IMR-90 (cell line): Measurements from ENCODE around the gene E2F4. TPM values are rescaled to one million over a fixed set of nuclear protein-coding genes. Genes with fewer than 3 reads are reported as not detected.

Experiments
- ATAC-seq: fragments of 200-7000 bp; cut with Tn5 transposase; 2 replicates; pipeline ENCODE4 v1.9.1; 2020; ENCODE audit warnings: low read depth, mild to moderate bottlenecking, moderate library complexity
- BruUV-seq: library from RNA; stranded (reverse); fragments of 400-500 nt; replicated peaks from 2 replicates; lab custom pipeline; 2021; lab: Mats Ljungman, UMichigan
- CTCF ChIA-PET: fragments of 300-600 bp; formaldehyde crosslinking; extraction: SDS; loops from one replicate; lab custom pipeline; 2021; ENCODE audit warnings: antibody characterized with exemption; lab: Yijun Ruan, JAX
- POLR2A ChIA-PET: fragments of 300-600 bp; sonication (Branson Sonifier 250); formaldehyde crosslinking; loops from one replicate; lab custom pipeline; 2022; ENCODE audit warnings: antibody characterized with exemption; ENCODE audit not compliant: unreplicated experiment; lab: Charles Lee
- DNase-seq: peaks from one replicate; pipeline ENCODE4 v3.0.0; 2013
- H2AFZ ChIP-seq: replicated peaks from 2 replicates; pipeline ENCODE3; 2013; ENCODE audit warnings: low read length, mild to moderate bottlenecking; ENCODE audit not compliant: poor library complexity
- H2AK5ac ChIP-seq: 2 replicates; pipeline ENCODE4 v1.6.1; 2013; ENCODE audit warnings: low read depth, low read length, inconsistent platforms
- H2AK9ac ChIP-seq: replicated peaks from 2 replicates; pipeline ENCODE3; 2013; ENCODE audit warnings: mild to moderate bottlenecking, low read depth, low read length, moderate library complexity; ENCODE audit not compliant: poor library complexity
- H2BK120ac ChIP-seq: 2 replicates; pipeline ENCODE4 v1.6.1; 2013; ENCODE audit warnings: low read depth, low read length, inconsistent platforms
- H2BK15ac ChIP-seq: 3 replicates; pipeline ENCODE4 v1.6.1; 2013; ENCODE audit warnings: low read depth, low read length, inconsistent platforms
- H2BK20ac ChIP-seq: 2 replicates; pipeline ENCODE4 v1.6.1; 2013; ENCODE audit warnings: low read depth, mild to moderate bottlenecking, inconsistent platforms, low read length, moderate library complexity
- H2BK5ac ChIP-seq: 2 replicates; pipeline ENCODE4 v1.6.1; 2013; ENCODE audit warnings: mild to moderate bottlenecking, low read depth, low read length, inconsistent platforms; ENCODE audit not compliant: poor library complexity, severe bottlenecking
- H3K14ac ChIP-seq: replicated peaks from 2 replicates; pipeline ENCODE4 v1.6.1; 2013; ENCODE audit warnings: low read depth, low read length, inconsistent platforms
- H3K18ac ChIP-seq: 2 replicates; pipeline ENCODE4 v1.6.1; 2013; ENCODE audit warnings: low read depth, low read length, control low read depth
- H3K23ac ChIP-seq: 2 replicates; pipeline ENCODE4 v1.6.1; 2013; ENCODE audit warnings: low read depth, low read length, inconsistent platforms
- H3K27ac ChIP-seq: 2 replicates; pipeline ENCODE4 v1.5.1; 2013; ENCODE audit warnings: mild to moderate bottlenecking, control low read depth, low read length; ENCODE audit not compliant: insufficient read depth
- H3K27me3 ChIP-seq: 2 replicates; pipeline ENCODE4 v1.6.1; 2013; ENCODE audit warnings: low read length; ENCODE audit not compliant: control insufficient read depth, insufficient read depth
- H3K36me3 ChIP-seq: 2 replicates; pipeline ENCODE4 v1.6.1; 2013; ENCODE audit warnings: low read length, mixed read lengths; ENCODE audit not compliant: control insufficient read depth, insufficient read depth
- H3K4ac ChIP-seq: 2 replicates; pipeline ENCODE4 v1.6.1; 2013; ENCODE audit warnings: low read depth, low read length, inconsistent platforms
- H3K4me1 ChIP-seq: 2 replicates; pipeline ENCODE4 v1.6.1; 2013; ENCODE audit warnings: low read length, mixed read lengths; ENCODE audit not compliant: control insufficient read depth, insufficient read depth
- H3K4me2 ChIP-seq: 2 replicates; pipeline ENCODE4 v1.6.1; 2013; ENCODE audit warnings: low read depth, mild to moderate bottlenecking, control low read depth, low read length, moderate library complexity
- H3K4me3 ChIP-seq: 2 replicates; pipeline ENCODE4 v1.5.1; 2013; ENCODE audit warnings: low read depth, mild to moderate bottlenecking, control low read depth, low read length, moderate library complexity; ENCODE audit not compliant: insufficient read depth
- H3K56ac ChIP-seq: 2 replicates; pipeline ENCODE4 v1.6.1; 2013; ENCODE audit warnings: low read length, inconsistent platforms; ENCODE audit not compliant: insufficient read depth; ENCODE audit errors: extremely low read depth
- H3K79me1 ChIP-seq, 2 experiments: 2 replicates each; pipeline ENCODE4 v1.6.1; 2013; ENCODE audit warnings: low read length in 2 of 2, inconsistent platforms in 1 of 2, low read depth in 1 of 2
- H3K9ac ChIP-seq: 2 replicates; pipeline ENCODE4 v1.6.1; 2013; ENCODE audit warnings: low read depth, low read length, control low read depth
- H3K9me1 ChIP-seq: 2 replicates; pipeline ENCODE4 v1.6.1; 2013; ENCODE audit warnings: low read length, inconsistent platforms; ENCODE audit not compliant: insufficient read depth
- H3K9me3 ChIP-seq: 2 replicates; pipeline ENCODE4 v1.6.1; 2013; ENCODE audit warnings: low read length; ENCODE audit not compliant: control insufficient read depth, insufficient read depth
- H4K20me1 ChIP-seq: 2 replicates; pipeline ENCODE4 v1.6.1; 2013; ENCODE audit warnings: low read length, inconsistent platforms; ENCODE audit not compliant: insufficient read depth
- H4K5ac ChIP-seq: 2 replicates; pipeline ENCODE4 v1.6.1; 2013; ENCODE audit warnings: mild to moderate bottlenecking, low read depth, low read length, control low read depth
- H4K8ac ChIP-seq, 2 experiments: 2 replicates each; pipeline ENCODE4 v1.6.1; 2013; ENCODE audit warnings: low read depth in 2 of 2, low read length in 2 of 2, control low read depth in 1 of 2, inconsistent platforms in 1 of 2
- H4K91ac ChIP-seq: 2 replicates; pipeline ENCODE4 v1.6.1; 2013; ENCODE audit warnings: low read depth, low read length, inconsistent platforms; ENCODE audit not compliant: insufficient read depth
- MAZ ChIP-seq: IDR thresholded peaks from 2 replicates; pipeline ENCODE4 v1.6.1; 2012; ENCODE audit warnings: low read depth, mild to moderate bottlenecking, low read length, improper control_type of control experiment, moderate library complexity, borderline replicate concordance
- WGBS, 2 experiments: methylation state at CpG; one replicate each; pipeline versions ENCODE4 v1.1.5 to v1.1.7; 2013; ENCODE audit warnings: missing lambda C conversion rate in 2 of 2; ENCODE audit not compliant: insufficient read length in 1 of 2; ENCODE audit errors: extremely low coverage in 2 of 2; 5-methylcytosine and 5-hydroxymethylcytosine counted together
- dilution Hi-C: fragments of 300-500 bp; cut with HindIII; formaldehyde crosslinking; loops from one replicate; pipeline ENCODE4 v1.14.3; 2018; ENCODE audit warnings: low sequenced_read_pairs; ENCODE audit not compliant: unreplicated experiment
- in situ Hi-C: fragments of 300-500 bp; cut with MboI; formaldehyde crosslinking; loops from 3 replicates; pipeline ENCODE4 v1.14.3; 2019; ENCODE audit warnings: low sequenced_read_pairs, inconsistent platforms, mixed read lengths
- intact Hi-C: fragments of 100-400 bp; cut with micrococcal nuclease; formaldehyde crosslinking; loops from 2 replicates; pipeline ENCODE4 v1.10.0; 2022
- polyA plus RNA-seq, 3 experiments: library from polyadenylated mRNA; depleted of rRNA; stranded (reverse); fragments of >200 nt; gene quantifications; 2 replicates each; pipeline ENCODE4 v1.2.3, GENCODE V29; 2012; ENCODE audit warnings: low replicate concordance in 1 of 3
- total RNA-seq: library from RNA; depleted of rRNA; stranded (reverse); fragments of >200 nt; gene quantifications from 2 replicates; pipeline ENCODE4 v1.2.3, GENCODE V29; 2012
- TF ChIP-seq, protein P1 (sequence below): fragments of 150-350 bp; IDR thresholded peaks from 2 replicates; pipeline ENCODE4 v1.6.1; 2016; ENCODE audit warnings: low read depth, mild to moderate bottlenecking, low read length, moderate library complexity, borderline replicate concordance

Gene E2F4
- total and polyA plus RNA-seq, 2 of the 4 experiments (the other 2 are of a cell fraction): 63.4 to 103 TPM

- Histone ChIP-seq H3K4ac (no peak overlapping the region), H2AK9ac (peak overlapping the region; percentile 55), H2BK20ac (no peak overlapping the region), H2AFZ (no peak overlapping the region), H4K91ac (no peak overlapping the region), H3K4me2 (no peak overlapping the region), H3K9me3 (no peaks in the 10 kb centered on the region), H3K79me1 (peaks cover 4 to 16% of the 10 kb centered on the region in 2 experiments; a peak in 3 of 4 replicates), H3K56ac (no peak overlapping the region), H2AK5ac (0 out of 2 replicates have a peak overlapping the region, but pooled peaks have one; percentile 3), H4K5ac (no peak overlapping the region), H4K20me1 (no peaks in the 10 kb centered on the region), H2BK15ac (no peak overlapping the region), H3K36me3 (peaks cover 3% of the 10 kb centered on the region; the same call in 1 of the 2 replicates), H2BK5ac (no peak overlapping the region), H3K18ac (no peak overlapping the region), H3K27me3 (peaks cover 24% of the 10 kb centered on the region; the same call in 1 of the 2 replicates), H3K4me3 (no peak overlapping the region), H3K23ac (no peak overlapping the region), H3K9ac (no peak overlapping the region), H3K4me1 (peaks cover 34% of the 10 kb centered on the region), H3K14ac (no peak overlapping the region), H2BK120ac (no peak overlapping the region), H4K8ac (no peak overlapping the region), H3K27ac (no peak overlapping the region), H3K9me1 (peaks cover 10% of the 10 kb centered on the region)
- in situ Hi-C loops: no loop called here
- ATAC-seq: no peak
- WGBS, 2 experiments: no CpG with 5 or more reads among the region's 18 CpGs
- ChIA-PET CTCF (no interaction called here), POLR2A (no interaction called here)
- no TSS peak for BruUV-seq
- DNase-seq: no peak
- TF ChIP-seq MAZ: no peak
- TF ChIP-seq, protein P1, sequence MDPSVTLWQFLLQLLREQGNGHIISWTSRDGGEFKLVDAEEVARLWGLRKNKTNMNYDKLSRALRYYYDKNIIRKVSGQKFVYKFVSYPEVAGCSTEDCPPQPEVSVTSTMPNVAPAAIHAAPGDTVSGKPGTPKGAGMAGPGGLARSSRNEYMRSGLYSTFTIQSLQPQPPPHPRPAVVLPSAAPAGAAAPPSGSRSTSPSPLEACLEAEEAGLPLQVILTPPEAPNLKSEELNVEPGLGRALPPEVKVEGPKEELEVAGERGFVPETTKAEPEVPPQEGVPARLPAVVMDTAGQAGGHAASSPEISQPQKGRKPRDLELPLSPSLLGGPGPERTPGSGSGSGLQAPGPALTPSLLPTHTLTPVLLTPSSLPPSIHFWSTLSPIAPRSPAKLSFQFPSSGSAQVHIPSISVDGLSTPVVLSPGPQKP: no peak
- dilution Hi-C loops: no loop called here
- intact Hi-C loops: no loop called here
These were observed 25.8 kb upstream of the E2F4 start for GRCh38 chr16:67166110-67166547.
